GM18858 (cell line): ENCODE measurements around the gene PRKCA.
"Not testable (repeated sequence)": the region's sequence is repeated elsewhere in the genome, so short reads cannot be mapped to it uniquely, and the experiment has no call there.

Experiments used
- ATAC-seq: cut with Tn5 transposase; IDR thresholded peaks from one replicate; pipeline ENCODE4 v1.9.1; 2021; ENCODE audit not compliant: unreplicated experiment

PRKCA gene

DNA sequence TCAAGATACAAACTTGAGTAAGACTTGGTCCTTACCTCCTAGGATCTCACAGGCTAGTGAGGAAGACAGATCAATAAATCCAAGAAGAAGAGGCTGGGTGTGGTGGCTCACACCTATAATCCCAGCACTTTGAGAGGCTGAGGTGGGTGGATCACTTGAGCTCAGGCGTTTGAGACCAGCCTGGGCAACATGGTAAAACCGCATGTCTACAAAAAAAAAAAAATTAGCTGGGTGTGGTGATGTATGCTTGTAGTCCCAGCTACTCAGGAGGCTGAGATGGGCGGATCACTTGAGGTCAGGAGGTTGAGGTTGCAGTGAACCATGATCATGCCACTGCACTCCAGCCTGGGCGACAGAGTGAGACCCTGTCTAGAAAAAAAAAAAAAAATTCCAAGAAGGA is 423.0 kb downstream of the PRKCA start:
- ATAC-seq = not testable (repeated sequence)

- no peak for ATAC-seq
Measured at GRCh38 chr17:66725956-66726355, 423.5 kb downstream of the PRKCA start.

DNA sequence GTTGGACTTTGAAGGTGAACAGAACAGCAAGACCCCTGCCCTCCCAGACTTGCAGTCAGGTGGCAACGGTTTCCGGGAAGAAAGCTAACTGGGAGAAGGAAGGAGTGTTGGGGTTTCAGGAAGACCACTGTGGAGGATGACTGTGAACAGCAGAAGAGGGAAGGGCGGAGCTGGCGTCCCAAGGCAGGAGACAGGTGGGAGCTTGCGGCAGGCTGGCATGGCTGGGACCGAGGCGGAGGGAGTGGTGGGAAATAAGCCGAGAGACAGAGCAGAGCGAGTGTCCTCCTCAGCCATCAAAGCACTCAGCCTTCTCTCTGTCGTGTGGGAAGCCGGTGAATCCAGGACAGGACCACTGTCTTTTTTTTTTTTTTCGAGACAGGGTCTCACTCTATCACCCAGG is 424.0 kb downstream of the PRKCA start:
- no peak for ATAC-seq

DNA sequence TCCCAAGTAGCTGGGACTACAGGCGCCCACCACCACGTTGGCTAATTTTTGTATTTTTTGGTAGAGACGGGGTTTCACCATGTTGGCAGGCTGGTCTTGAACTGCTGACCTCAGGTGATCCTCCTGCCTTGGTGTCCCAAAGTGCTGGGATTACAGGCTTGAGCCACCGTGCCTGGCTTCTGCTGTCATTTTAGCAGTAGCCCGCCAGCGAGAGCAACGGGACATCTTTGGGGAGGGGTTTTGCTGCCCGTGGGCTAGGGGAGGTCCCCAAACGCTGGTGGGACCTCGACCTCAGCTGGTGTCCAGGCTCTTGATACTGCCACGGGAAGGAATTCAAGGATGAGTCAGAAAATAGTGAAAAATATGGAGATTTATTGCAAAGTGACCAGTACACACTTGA is 424.4 kb downstream of the PRKCA start:
- no peak for ATAC-seq

- ATAC-seq = no peak
Measured at GRCh38 chr17:66727634-66728570, 425.5 kb downstream of the PRKCA start.

- no peak for ATAC-seq
Measured at GRCh38 chr17:66730461-66730923, 428.1 kb downstream of the PRKCA start.

GRCh38 chr17:66733759-66734158 is 431.3 kb downstream of the PRKCA start:
- no peak for ATAC-seq

DNA sequence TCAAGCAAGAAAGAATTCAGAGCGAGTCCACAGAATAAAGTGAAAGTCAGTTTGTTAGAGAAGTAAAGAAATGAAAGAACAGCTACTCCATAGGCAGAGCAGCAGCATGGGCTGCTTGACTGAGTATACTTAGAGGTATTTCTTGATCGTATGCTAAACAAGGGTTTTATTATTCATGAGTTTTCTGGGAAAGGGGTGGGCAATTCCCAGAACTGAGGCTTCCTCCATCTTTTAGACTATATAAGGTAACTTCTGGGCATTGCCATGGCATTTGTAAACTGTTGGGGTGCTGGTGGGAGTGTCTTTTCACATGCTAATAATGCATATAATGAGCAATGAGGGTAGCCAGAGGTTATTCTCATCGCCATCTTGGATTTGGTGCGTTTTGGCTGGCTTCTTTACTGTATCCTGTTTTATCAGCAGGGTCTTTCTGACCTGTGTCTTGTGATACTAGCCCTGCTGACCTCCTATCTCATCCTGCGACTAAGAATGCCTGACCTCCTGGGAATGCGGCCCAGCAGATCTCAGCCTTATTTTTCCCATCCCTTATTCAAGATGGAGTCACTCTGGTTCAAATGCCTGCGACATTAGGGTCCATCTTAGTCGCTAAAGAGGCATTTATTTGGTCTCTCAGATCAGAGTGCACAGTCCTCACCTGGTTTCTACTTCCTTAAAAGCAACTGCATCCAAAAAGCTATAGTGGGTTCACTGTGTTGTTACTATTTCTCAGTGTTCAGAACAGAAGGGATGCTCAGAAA is 432.0 kb downstream of the PRKCA start:
- no peak for ATAC-seq

DNA sequence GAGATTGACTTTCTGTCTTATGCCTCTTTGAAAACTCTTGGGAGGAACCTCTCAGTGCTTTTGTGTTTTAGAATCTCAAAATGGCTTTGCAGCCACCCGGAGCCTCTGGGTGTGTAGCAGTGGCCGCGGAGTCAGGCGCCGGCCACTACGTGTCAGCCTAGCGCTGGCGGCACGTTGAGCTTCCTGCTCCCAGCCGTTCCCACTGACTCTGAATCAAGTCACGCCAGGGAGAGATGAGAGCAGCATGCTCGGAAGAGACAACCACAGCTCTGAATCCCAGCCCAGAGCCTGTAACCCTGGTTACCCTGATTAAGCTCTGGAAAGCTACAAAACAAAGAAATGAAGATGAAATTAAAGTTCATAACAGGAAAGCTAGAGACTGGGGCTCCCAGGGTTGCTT is 435.1 kb downstream of the PRKCA start:
- no peak for ATAC-seq

DNA sequence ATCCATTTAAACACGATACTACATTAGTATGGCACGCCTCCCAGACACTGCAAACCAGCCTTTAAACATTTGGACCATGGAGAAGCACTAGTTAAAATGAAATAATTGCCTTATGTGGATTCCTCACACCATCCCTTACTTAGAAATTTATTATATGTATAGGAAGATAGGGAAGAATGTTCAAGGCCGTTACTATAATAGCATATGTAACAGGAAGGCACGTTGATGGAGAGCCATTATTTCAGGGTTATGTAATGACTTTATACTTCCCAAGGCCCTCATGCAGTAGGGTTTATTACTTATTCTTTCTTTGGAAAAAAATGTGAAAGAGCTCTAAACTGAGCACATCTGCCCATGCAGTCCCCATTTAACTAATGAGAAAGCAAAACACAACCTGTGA is 435.9 kb downstream of the PRKCA start:
- no peak for ATAC-seq

GRCh38 chr17:66739553-66739952 is 437.1 kb downstream of the PRKCA start:
- no peak for ATAC-seq

GRCh38 chr17:66740226-66740625 is 437.8 kb downstream of the PRKCA start:
- no peak for ATAC-seq

DNA sequence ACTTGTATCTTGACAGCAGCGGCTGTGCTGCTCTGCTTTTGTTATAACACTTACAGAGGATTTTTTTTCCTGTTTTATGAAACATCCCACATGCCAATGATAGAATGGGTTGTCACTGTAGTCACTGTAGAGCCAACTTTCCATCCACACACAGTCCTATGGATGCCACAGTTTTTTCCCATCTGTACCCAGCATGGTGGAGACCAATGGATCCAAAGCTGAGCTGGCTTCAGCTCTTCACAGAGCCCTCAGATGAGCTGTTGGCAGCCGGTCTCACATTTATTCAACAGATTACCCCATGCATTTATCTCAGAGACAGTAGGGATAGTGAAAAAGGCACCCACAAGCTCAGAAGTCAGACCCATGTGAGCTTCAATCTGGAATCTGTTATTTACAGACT is 441.1 kb downstream of the PRKCA start:
- no peak for ATAC-seq

DNA sequence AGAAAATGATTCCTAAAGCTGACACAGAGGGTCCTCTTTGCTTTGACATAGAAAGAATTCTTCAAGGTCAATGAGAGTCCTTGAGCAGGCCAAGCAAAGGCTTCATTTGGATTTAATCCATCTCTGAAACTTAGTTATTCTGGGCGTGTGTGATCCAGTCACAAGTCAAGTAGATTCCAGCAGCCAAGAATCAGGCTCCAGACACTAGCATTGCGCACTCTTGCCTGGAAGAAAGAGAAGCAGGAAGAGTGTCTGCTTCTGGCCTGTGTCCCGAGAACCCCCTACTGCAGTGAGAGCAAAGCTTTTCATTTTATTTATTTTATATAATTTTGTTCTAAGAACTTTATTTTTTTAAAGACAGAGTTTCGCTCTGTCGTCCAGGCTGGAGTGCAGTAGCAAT is 444.3 kb downstream of the PRKCA start:
- no peak for ATAC-seq

GRCh38 chr17:66747578-66748275 is 445.3 kb downstream of the PRKCA start:
- ATAC-seq = no peak

DNA sequence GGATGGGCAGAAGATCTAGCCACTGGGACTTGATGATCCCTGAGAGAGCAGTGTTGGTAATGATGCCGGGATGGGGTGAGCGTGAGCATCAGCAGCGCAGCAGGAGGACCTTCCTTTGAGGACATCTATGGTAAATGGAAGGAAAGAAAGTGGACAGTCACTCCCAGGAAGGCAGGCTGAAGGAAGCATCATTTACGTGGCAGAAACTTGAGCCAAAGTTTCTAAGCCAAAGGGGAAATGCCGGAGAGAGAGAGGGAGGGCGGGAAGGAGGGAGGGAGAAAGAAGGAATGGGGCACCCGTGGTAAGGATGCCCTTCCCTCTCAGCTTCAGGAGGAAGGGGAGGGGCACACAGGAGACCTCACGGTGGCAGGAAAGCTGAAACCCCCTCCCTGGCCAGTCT is 446.2 kb downstream of the PRKCA start:
- ATAC-seq = no peak

- ATAC-seq = no peak
Measured at GRCh38 chr17:66749217-66749832, 446.9 kb downstream of the PRKCA start.

GRCh38 chr17:66750116-66750515 is 447.7 kb downstream of the PRKCA start:
- no peak for ATAC-seq

- ATAC-seq = no peak
Measured at GRCh38 chr17:66750781-66751543, 448.5 kb downstream of the PRKCA start.

DNA sequence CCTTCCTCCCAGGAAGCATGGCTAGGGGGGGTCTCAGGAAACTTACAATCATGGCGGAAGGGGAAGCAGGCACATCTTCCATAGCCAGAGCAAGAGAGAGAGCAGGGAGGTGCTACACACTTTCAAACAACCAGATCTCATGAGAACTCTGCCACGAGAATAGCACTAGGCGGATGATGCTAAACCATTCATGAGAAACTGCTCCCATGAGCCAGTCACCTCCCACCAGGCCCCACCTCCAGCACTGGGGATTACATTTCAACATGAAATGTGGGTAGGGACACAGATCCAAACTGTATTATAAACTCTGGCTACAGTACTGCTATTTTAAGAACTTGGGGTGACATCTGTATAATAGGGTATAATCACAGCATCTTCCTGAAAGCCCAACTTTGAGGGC is 449.4 kb downstream of the PRKCA start:
- ATAC-seq = no peak
